Uterus (tissue), 4 donors: ENCODE results near the gene SLC23A2. TPM values are rescaled to one million over a fixed set of nuclear protein-coding genes. Genes with fewer than 3 reads are reported as not detected.

Source experiments
- DNase-seq, 2 donors: peaks; one replicate each; pipeline ENCODE4 v3.0.0-alpha.2; 2019 to 2020
- H3K27ac ChIP-seq, 2 donors: fragments of 200-600 bp; sonication (generic); 1 replicate in 1 of 2; 2 replicates in 1 of 2; pipeline ENCODE4 v1.5.1; 2016 to 2018
- H3K27me3 ChIP-seq, 2 donors: fragments of 200-600 bp; sonication (generic); one replicate each; pipeline ENCODE4 v1.5.1; 2018 to 2019; ENCODE audit warnings: control low read depth in 1 of 2
- H3K36me3 ChIP-seq, 2 donors: fragments of 200-600 bp; sonication (generic); one replicate each; pipeline ENCODE4 v1.5.1; 2019; ENCODE audit warnings: control low read depth in 1 of 2
- H3K4me1 ChIP-seq, 2 donors: fragments of 200-600 bp; sonication (generic); one replicate each; pipeline ENCODE4 v1.5.1; 2018 to 2019; ENCODE audit warnings: control low read depth in 1 of 2
- H3K4me3 ChIP-seq, 2 donors: fragments of 200-600 bp; sonication (generic); 1 replicate in 1 of 2; 2 replicates in 1 of 2; pipeline ENCODE4 v1.5.1; 2018 to 2019; ENCODE audit warnings: mild to moderate bottlenecking in 1 of 2
- H3K9me3 ChIP-seq, 2 donors: fragments of 200-600 bp; sonication (generic); one replicate each; pipeline ENCODE4 v1.5.1; 2019; ENCODE audit warnings: control low read depth in 1 of 2
- POLR2A ChIP-seq, 2 donors: fragments of 450-650 bp; IDR thresholded peaks; one replicate each; pipeline ENCODE4 v1.6.1; 2016; ENCODE audit warnings: antibody characterized with exemption in 2 of 2, mild to moderate bottlenecking in 1 of 2, moderate library complexity in 1 of 2
- intact Hi-C: fragments of 100-400 bp; cut with DNase I; formaldehyde crosslinking; loops from one replicate; pipeline ENCODE4 v1.15.1; 2023; ENCODE audit warnings: low total_unique reads
- total RNA-seq, 4 donors: library from RNA; depleted of rRNA in 3 of 4; stranded (reverse); fragments of >200 nt in 3 of 4; gene quantifications; one replicate each; pipeline versions ENCODE4 v1.1.0 to v1.2.4, GENCODE V29; 2014 to 2023
- TF ChIP-seq, protein P1 (sequence below), 4 experiments: fragments of 200-600 bp in 2 of 4; fragments of 450-650 bp in 2 of 4; sonication (generic) in 2 of 4; IDR thresholded peaks; one replicate each; pipeline ENCODE4 v1.5.1; 2016 to 2019; ENCODE audit warnings: antibody characterized with exemption in 4 of 4, mild to moderate bottlenecking in 2 of 4, moderate library complexity in 1 of 4
- donor health status: DM: yes; HTN: yes; CAD: no.

Gene SLC23A2
- total RNA-seq, 4 donors from 2014 or later, result 6.2 to 41.4 (median 26.6) TPM

DNA sequence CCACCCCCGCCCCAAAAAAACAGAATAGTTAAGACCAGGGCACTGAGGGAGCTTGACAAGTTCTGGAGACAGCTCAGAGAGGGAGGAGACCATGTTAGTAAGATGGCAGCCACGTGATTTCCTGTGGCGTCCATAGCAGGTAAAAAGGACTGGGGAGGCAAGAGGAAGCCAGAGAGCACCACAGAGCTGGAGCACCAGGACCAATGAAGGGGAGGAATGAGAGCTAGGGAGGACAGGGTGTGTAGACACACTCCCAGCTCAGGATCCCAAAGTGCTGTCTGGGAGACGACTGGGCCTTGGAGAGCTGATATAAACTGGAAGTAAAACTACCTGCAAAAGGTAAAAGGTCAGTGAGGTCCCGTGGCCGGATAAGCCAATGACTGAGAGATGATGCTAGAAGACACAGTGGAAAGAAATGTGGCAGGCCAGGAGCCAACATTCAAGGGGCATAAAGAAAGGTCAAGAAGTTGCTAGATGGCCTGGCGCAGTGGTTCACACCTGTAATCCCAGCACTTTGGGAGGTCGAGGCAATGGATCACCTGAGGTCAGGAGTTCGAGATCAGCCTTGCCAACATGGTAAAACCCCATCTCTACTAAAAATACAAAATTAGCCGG is 39.0 kb downstream of the SLC23A2 start:
- no peak for TF ChIP-seq POLR2A (IDR thresholded peaks at IDR 0.05)
- TF ChIP-seq, protein P1, sequence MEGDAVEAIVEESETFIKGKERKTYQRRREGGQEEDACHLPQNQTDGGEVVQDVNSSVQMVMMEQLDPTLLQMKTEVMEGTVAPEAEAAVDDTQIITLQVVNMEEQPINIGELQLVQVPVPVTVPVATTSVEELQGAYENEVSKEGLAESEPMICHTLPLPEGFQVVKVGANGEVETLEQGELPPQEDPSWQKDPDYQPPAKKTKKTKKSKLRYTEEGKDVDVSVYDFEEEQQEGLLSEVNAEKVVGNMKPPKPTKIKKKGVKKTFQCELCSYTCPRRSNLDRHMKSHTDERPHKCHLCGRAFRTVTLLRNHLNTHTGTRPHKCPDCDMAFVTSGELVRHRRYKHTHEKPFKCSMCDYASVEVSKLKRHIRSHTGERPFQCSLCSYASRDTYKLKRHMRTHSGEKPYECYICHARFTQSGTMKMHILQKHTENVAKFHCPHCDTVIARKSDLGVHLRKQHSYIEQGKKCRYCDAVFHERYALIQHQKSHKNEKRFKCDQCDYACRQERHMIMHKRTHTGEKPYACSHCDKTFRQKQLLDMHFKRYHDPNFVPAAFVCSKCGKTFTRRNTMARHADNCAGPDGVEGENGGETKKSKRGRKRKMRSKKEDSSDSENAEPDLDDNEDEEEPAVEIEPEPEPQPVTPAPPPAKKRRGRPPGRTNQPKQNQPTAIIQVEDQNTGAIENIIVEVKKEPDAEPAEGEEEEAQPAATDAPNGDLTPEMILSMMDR (IDR thresholded peaks at IDR 0.05), result no peak
- Histone ChIP-seq H3K4me3 (no peak overlapping the region), H3K4me1 (no peaks in the 10 kb centered on the region), H3K36me3 (no peaks in the 10 kb centered on the region), H3K27me3 (no peaks in the 10 kb centered on the region), H3K27ac (no peak overlapping the region), H3K9me3 (no peaks in the 10 kb centered on the region)
- no peak for DNase-seq
- intact Hi-C loops, result no loop called here

DNA sequence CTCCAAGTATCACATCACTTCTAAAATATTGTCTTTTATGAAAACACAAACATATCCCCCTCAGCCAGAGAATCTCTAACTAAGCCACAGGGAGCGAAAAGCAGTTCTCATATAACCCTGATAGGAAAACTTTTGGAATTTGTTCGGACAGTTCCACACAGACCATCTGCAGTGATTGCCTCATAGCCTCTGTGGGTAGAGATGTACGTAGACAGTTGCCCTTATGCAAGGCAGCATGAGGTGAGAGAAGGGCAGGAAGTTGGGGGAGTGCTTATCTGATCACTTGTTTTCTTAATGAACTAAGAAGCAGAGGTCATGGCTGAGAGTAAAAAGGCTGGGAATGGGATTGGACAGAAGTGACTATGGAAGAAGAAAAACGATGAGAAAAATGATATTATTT is 39.6 kb downstream of the SLC23A2 start:
- Histone ChIP-seq H3K27me3 (no peaks in the 10 kb centered on the region), H3K36me3 (no peaks in the 10 kb centered on the region), H3K4me3 (no peak overlapping the region), H3K4me1 (no peaks in the 10 kb centered on the region), H3K27ac (peak overlapping the region in 1 of 2 donors; percentile 8), H3K9me3 (no peaks in the 10 kb centered on the region)
- DNase-seq, result no peak
- intact Hi-C loops, result no loop called here
- no peak for TF ChIP-seq POLR2A (IDR thresholded peaks at IDR 0.05)
- TF ChIP-seq, protein P1 (IDR thresholded peaks at IDR 0.05), result no peak

DNA sequence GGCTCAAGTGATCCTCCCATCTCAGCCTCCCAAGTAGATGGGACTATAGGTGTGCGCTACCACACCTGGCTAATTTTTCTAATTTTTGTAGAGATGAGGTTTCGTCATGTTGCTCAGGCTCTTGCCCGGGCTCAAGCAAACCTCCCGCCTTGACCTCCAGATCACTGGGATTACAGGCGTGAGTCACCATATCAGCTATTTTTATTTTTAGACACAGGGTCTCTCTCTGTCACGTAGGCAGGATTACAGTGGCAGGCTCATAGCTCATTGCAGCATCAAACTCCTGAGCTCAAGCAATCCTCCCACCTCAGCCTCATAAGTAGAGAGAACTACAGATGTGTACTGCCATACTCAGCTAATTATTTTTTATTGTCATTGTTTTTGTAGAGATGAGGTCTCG is 41.7 kb downstream of the SLC23A2 start:
- no peak for DNase-seq
- TF ChIP-seq POLR2A (IDR thresholded peaks at IDR 0.05), result no peak
- TF ChIP-seq, protein P1 (IDR thresholded peaks at IDR 0.05), result no peak
- H3K9me3 ChIP-seq, result no peaks in the 10 kb centered on the region
- H3K4me1 ChIP-seq, result no peaks in the 10 kb centered on the region
- no peaks in the 10 kb centered on the region for H3K36me3 ChIP-seq
- H3K27ac ChIP-seq, result no peak overlapping the region
- no peaks in the 10 kb centered on the region for H3K27me3 ChIP-seq
- no peak overlapping the region for H3K4me3 ChIP-seq
- intact Hi-C loops, result loop anchor here (10.0 kb wide), 1 partner anchor 355 kb away; no protein-coding TSS in a partner anchor

DNA sequence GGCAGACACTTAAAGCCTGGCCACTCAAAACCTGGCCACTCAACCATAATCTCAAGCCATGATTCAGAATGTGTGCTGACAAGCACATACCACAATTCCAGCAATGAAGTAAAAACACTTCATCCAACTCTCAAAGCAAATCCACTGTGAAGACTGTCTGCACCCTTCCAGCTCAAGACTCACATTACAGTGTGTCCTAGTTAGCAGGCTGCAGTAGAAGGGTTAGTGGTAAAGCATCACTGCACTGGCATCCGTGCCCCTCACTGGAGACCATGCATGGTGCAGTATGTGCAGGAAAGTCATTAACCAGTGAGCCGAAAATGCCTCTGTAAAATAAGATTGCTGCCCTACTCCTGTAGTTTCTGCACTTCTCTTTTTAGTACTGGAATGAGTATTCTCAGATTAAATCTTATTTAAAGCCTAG is 43.4 kb downstream of the SLC23A2 start:
- Histone ChIP-seq H3K9me3 (no peaks in the 10 kb centered on the region), H3K36me3 (no peaks in the 10 kb centered on the region), H3K27me3 (no peaks in the 10 kb centered on the region), H3K4me1 (no peaks in the 10 kb centered on the region), H3K4me3 (no peak overlapping the region), H3K27ac (no peak overlapping the region)
- intact Hi-C loops, result loop anchor here (10.0 kb wide), 1 partner anchor 353 kb away; no protein-coding TSS in a partner anchor
- no peak for DNase-seq
- TF ChIP-seq, protein P1 (IDR thresholded peaks at IDR 0.05), result no peak
- TF ChIP-seq POLR2A (IDR thresholded peaks at IDR 0.05), result no peak

DNA sequence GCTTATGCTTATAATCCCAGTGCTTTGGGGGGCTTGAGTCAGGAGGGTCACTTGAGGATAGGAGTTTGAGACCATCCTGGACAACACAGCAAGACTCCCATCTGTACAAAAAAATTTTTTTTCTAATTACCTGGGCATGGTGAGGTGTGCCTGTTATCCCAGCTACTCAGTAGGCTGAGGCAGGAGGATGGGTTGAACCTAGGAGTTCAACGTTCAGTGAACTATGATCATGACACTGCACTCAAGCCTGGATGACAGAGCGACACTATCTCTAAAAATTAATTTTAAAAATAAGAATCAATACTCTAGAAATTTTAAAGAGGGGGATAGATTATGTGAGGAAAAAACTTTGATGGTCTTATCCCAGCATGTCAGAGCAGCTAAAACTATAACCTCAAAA is 44.1 kb downstream of the SLC23A2 start:
- TF ChIP-seq POLR2A (IDR thresholded peaks at IDR 0.05), result no peak
- TF ChIP-seq, protein P1 (IDR thresholded peaks at IDR 0.05), result no peak
- Histone ChIP-seq H3K9me3 (no peaks in the 10 kb centered on the region), H3K36me3 (no peaks in the 10 kb centered on the region), H3K27ac (no peak overlapping the region), H3K27me3 (no peaks in the 10 kb centered on the region), H3K4me3 (no peak overlapping the region), H3K4me1 (no peaks in the 10 kb centered on the region)
- DNase-seq, result no peak
- intact Hi-C loops, result loop anchor here (10.0 kb wide), 1 partner anchor 352 kb away; no protein-coding TSS in a partner anchor
